PC-3 (cell line): ENCODE data around the gene DNER. TPM values are rescaled to one million over a fixed set of nuclear protein-coding genes. Genes with fewer than 3 reads are reported as not detected.

Experiments used
- ATAC-seq: fragments of 200-7000 bp; cut with Tn5 transposase; 2 replicates; pipeline ENCODE4 v1.9.1; 2020; ENCODE audit warnings: mild to moderate bottlenecking, moderate library complexity
- BruUV-seq: library from RNA; stranded (reverse); fragments of 400-500 nt; replicated peaks from 2 replicates; lab custom pipeline; 2021; lab: Mats Ljungman, UMichigan
- CTCF ChIA-PET: fragments of 300-600 bp; sonication (Branson Sonifier 250); formaldehyde crosslinking; loops from one replicate; lab custom pipeline; 2022; ENCODE audit warnings: antibody characterized with exemption; lab: Charles Lee
- POLR2A ChIA-PET: fragments of 300-600 bp; sonication (Branson Sonifier 250); formaldehyde crosslinking; loops from one replicate; lab custom pipeline; 2022; ENCODE audit warnings: antibody characterized with exemption; ENCODE audit not compliant: unreplicated experiment; lab: Charles Lee
- DNase-seq: peaks from one replicate; pipeline ENCODE4 v3.0.0-alpha.2; 2015
- H2AFZ ChIP-seq: fragments of 300-600 bp; sonication (generic); 2 replicates; pipeline ENCODE4 v1.6.0; 2016; ENCODE audit warnings: antibody characterized with exemption, low read length
- H3F3A ChIP-seq: fragments of 300-600 bp; sonication (generic); one replicate; pipeline ENCODE4 v1.6.0; 2017; ENCODE audit warnings: antibody characterized with exemption, low read length, control low read depth, mild to moderate bottlenecking; ENCODE audit not compliant: unreplicated experiment
- H3K27ac ChIP-seq: fragments of 300-600 bp; sonication (generic); 2 replicates; pipeline ENCODE4 v1.5.1; 2016; ENCODE audit warnings: mild to moderate bottlenecking, low read length
- H3K27me3 ChIP-seq: fragments of 300-600 bp; sonication (generic); 2 replicates; pipeline ENCODE4 v1.6.1; 2016; ENCODE audit warnings: low read length, mixed read lengths
- H3K36me3 ChIP-seq: fragments of 300-600 bp; sonication (generic); 2 replicates; pipeline ENCODE4 v1.6.1; 2016; ENCODE audit warnings: low read depth, mixed run types, low read length, mixed read lengths
- H3K4me1 ChIP-seq: fragments of 300-600 bp; sonication (generic); 2 replicates; pipeline ENCODE4 v1.5.1; 2016; ENCODE audit warnings: low read length; ENCODE audit not compliant: insufficient read depth
- H3K4me2 ChIP-seq: fragments of 300-600 bp; sonication (generic); 2 replicates; pipeline ENCODE4 v1.6.0; 2016; ENCODE audit warnings: low read length
- H3K4me3 ChIP-seq: fragments of 300-600 bp; sonication (generic); 2 replicates; pipeline ENCODE4 v1.5.1; 2016; ENCODE audit warnings: mild to moderate bottlenecking, low read length, mixed read lengths
- H3K79me2 ChIP-seq: fragments of 300-600 bp; sonication (generic); 2 replicates; pipeline ENCODE4 v1.6.1; 2017; ENCODE audit warnings: low read length, mixed read lengths
- H3K9ac ChIP-seq: fragments of 300-600 bp; sonication (generic); 2 replicates; pipeline ENCODE4 v1.6.0; 2016; ENCODE audit warnings: mild to moderate bottlenecking, low read length
- H3K9me2 ChIP-seq: fragments of 300-600 bp; sonication (generic); replicated peaks from 2 replicates; pipeline ENCODE4 v1.6.1; 2016; ENCODE audit warnings: mixed run types, low read length, mixed read lengths
- H3K9me3 ChIP-seq: fragments of 300-600 bp; sonication (generic); 2 replicates; pipeline ENCODE4 v1.6.1; 2016; ENCODE audit warnings: low read length, mixed read lengths
- H4K20me1 ChIP-seq: fragments of 300-600 bp; sonication (generic); 2 replicates; pipeline ENCODE4 v1.6.1; 2016; ENCODE audit warnings: low read length, mixed read lengths
- CTCF ChIP-seq: fragments of 300-600 bp; sonication (generic); conservative IDR thresholded peaks from 2 replicates; pipeline ENCODE4 v1.5.1; 2017; ENCODE audit warnings: antibody characterized with exemption, low read depth, mild to moderate bottlenecking, low read length
- EZH2 ChIP-seq: fragments of 300-600 bp; sonication (generic); IDR thresholded peaks from one replicate; pipeline ENCODE4 v1.6.1; 2017; ENCODE audit warnings: antibody characterized with exemption, mild to moderate bottlenecking, low read length; ENCODE audit not compliant: unreplicated experiment
- EZH2phosphoT487 ChIP-seq: fragments of 300-600 bp; sonication (generic); IDR thresholded peaks from 2 replicates; pipeline ENCODE4 v1.6.1; 2018; ENCODE audit warnings: mild to moderate bottlenecking, antibody characterized with exemption, low read length, borderline replicate concordance
- intact Hi-C: fragments of 100-400 bp; cut with micrococcal nuclease; formaldehyde crosslinking; loops from 2 replicates; pipeline ENCODE4 v1.9.0; 2023
- total RNA-seq: library from RNA; depleted of rRNA; stranded (reverse); fragments of >200 nt; gene quantifications from 2 replicates; pipeline ENCODE4 v1.2.3, GENCODE V29; 2014; rRNA removed

DNER gene
- total RNA-seq, 1 experiment from 2014 or later = 1.1 TPM

- ChIA-PET CTCF (no interaction called here), POLR2A (interaction anchor here (0.6 kb wide), 1 partner anchor 1533 kb away, joined by 3 read pairs; no protein-coding TSS in a partner anchor)
- no peaks in the 10 kb centered on the region for H3K9me3 ChIP-seq
- intact Hi-C loops = no loop called here
- no peak overlapping the region for H3K4me3 ChIP-seq
- H3K27me3 ChIP-seq = no peaks in the 10 kb centered on the region
- H3F3A ChIP-seq = no peaks in the 10 kb centered on the region
- BruUV-seq = no TSS peak
- no peaks in the 10 kb centered on the region for H3K4me1 ChIP-seq
- no peaks in the 10 kb centered on the region for H3K9me2 ChIP-seq
- no peak overlapping the region for H3K27ac ChIP-seq
- no peaks in the 10 kb centered on the region for H3K36me3 ChIP-seq
- H3K9ac ChIP-seq = no peak overlapping the region
- no peak overlapping the region for H2AFZ ChIP-seq
- no peak overlapping the region for H3K4me2 ChIP-seq
- H3K79me2 ChIP-seq = no peaks in the 10 kb centered on the region
- no peaks in the 10 kb centered on the region for H4K20me1 ChIP-seq
- no peak for DNase-seq
- no peak for ATAC-seq
- TF ChIP-seq EZH2 = no peak
Measured at GRCh38 chr2:229319558-229319957, 394.8 kb downstream of the DNER start.

- H4K20me1 ChIP-seq = no peaks in the 10 kb centered on the region
- H3K27me3 ChIP-seq = no peaks in the 10 kb centered on the region
- no peaks in the 10 kb centered on the region for H3K79me2 ChIP-seq
- no peaks in the 10 kb centered on the region for H3K9me2 ChIP-seq
- TF ChIP-seq CTCF = no peak
- TF ChIP-seq EZH2phosphoT487 = no peak
- no peak for TF ChIP-seq EZH2
- peaks cover 9% of the 10 kb centered on the region; the same call in 1 of the 2 replicates for H3K4me1 ChIP-seq
- H3K27ac ChIP-seq = peak overlapping the region; percentile 60
- no peak overlapping the region for H2AFZ ChIP-seq
- DNase-seq (no peak), ATAC-seq (no peak)
- intact Hi-C loops = no loop called here
- no peaks in the 10 kb centered on the region for H3F3A ChIP-seq
- no peak overlapping the region; the same call in 1 of the 2 replicates for H3K9ac ChIP-seq
- H3K9me3 ChIP-seq = no peaks in the 10 kb centered on the region
- H3K36me3 ChIP-seq = no peaks in the 10 kb centered on the region
- BruUV-seq = no TSS peak
- no peak overlapping the region for H3K4me2 ChIP-seq
- POLR2A ChIA-PET = no interaction called here
- CTCF ChIA-PET = no interaction called here
- no peak overlapping the region for H3K4me3 ChIP-seq
Measured at GRCh38 chr2:229314117-229314516, 400.2 kb downstream of the DNER start.

- intact Hi-C loops = no loop called here
- Histone ChIP-seq H3K27ac (peak overlapping the region; percentile 60), H2AFZ (no peak overlapping the region), H3K79me2 (no peaks in the 10 kb centered on the region), H3K4me1 (peaks cover 9% of the 10 kb centered on the region; the same call in 1 of the 2 replicates), H3K9me3 (no peaks in the 10 kb centered on the region), H3K36me3 (no peaks in the 10 kb centered on the region), H3K9ac (peak overlapping the region; percentile 11; the same call in 1 of the 2 replicates), H4K20me1 (no peaks in the 10 kb centered on the region), H3K27me3 (no peaks in the 10 kb centered on the region), H3K4me2 (no peak overlapping the region), H3K9me2 (no peaks in the 10 kb centered on the region), H3F3A (no peaks in the 10 kb centered on the region), H3K4me3 (no peak overlapping the region)
- CTCF ChIA-PET = no interaction called here
- POLR2A ChIA-PET = no interaction called here
- ATAC-seq (peak; percentile 29; the same call in 1 of the 2 replicates), DNase-seq (peak; percentile 63)
- TF ChIP-seq EZH2phosphoT487 = no peak
- no peak for TF ChIP-seq CTCF
- no peak for TF ChIP-seq EZH2
- no TSS peak for BruUV-seq
Measured at GRCh38 chr2:229313591-229313990, 400.8 kb downstream of the DNER start.

Other genes starting within 250 kb of the DNER start
- gene TRIP12, start 207.5 kb upstream of the DNER start, total RNA-seq = 113 and 147 TPM in 2 replicates
- gene FBXO36, start 207.9 kb upstream of the DNER start, total RNA-seq = 3.6 and 4.3 TPM in 2 replicates